GM12878 (cell line): ENCODE measurements around the gene RERE.

Experiments
- ATF2 ChIP-seq: IDR thresholded peaks from 2 replicates; pipeline ENCODE4 v1.6.1; 2012; ENCODE audit warnings: low read length, inconsistent platforms
- EGR1 ChIP-seq, 2 experiments: IDR thresholded peaks; 1 replicate in 1 of 2; 2 replicates in 1 of 2; pipeline ENCODE4 v1.6.1; 2011 to 2012; ENCODE audit warnings: low read depth in 2 of 2, low read length in 2 of 2, borderline replicate concordance in 1 of 2, mild to moderate bottlenecking in 1 of 2, moderate library complexity in 1 of 2
- MYB ChIP-seq: fragments of 150-350 bp; IDR thresholded peaks from 2 replicates; pipeline ENCODE4 v1.6.1; 2014; ENCODE audit warnings: mild to moderate bottlenecking, low read depth, low read length, borderline replicate concordance
- RAD51 ChIP-seq: fragments of 450-650 bp; IDR thresholded peaks from 2 replicates; pipeline ENCODE4 v1.6.1; 2016; ENCODE audit warnings: moderate library complexity, mild to moderate bottlenecking, inconsistent platforms
- ZNF592 ChIP-seq: fragments of 450-650 bp; IDR thresholded peaks from 2 replicates; pipeline ENCODE4 v1.6.1; 2017; ENCODE audit warnings: mild to moderate bottlenecking, moderate library complexity

GRCh38 chr1:8671306-8671917 lies 146.0 kb downstream of the RERE start:
- no peak for TF ChIP-seq EGR1 (IDR thresholded peaks at IDR 0.05; ENCODE audit: borderline replicate concordance in 1 of 2, low read depth in 2 of 2, low read length in 2 of 2)
- no peak for TF ChIP-seq MYB
- no peak for TF ChIP-seq RAD51
- no peak for TF ChIP-seq ZNF592
- no peak for TF ChIP-seq ATF2
